ENCODE data around the gene DMKN.

- no peak for TF ChIP-seq EZH2 (IDR thresholded peaks at IDR 0.05; ENCODE audit: low read length, missing control alignments)
- TF ChIP-seq, protein P1, sequence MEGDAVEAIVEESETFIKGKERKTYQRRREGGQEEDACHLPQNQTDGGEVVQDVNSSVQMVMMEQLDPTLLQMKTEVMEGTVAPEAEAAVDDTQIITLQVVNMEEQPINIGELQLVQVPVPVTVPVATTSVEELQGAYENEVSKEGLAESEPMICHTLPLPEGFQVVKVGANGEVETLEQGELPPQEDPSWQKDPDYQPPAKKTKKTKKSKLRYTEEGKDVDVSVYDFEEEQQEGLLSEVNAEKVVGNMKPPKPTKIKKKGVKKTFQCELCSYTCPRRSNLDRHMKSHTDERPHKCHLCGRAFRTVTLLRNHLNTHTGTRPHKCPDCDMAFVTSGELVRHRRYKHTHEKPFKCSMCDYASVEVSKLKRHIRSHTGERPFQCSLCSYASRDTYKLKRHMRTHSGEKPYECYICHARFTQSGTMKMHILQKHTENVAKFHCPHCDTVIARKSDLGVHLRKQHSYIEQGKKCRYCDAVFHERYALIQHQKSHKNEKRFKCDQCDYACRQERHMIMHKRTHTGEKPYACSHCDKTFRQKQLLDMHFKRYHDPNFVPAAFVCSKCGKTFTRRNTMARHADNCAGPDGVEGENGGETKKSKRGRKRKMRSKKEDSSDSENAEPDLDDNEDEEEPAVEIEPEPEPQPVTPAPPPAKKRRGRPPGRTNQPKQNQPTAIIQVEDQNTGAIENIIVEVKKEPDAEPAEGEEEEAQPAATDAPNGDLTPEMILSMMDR (conservative IDR thresholded peaks at IDR 0.05 in 1 of 2, IDR thresholded peaks at IDR 0.05 in 1 of 2; ENCODE audit: low read depth in 1 of 2, low read length in 2 of 2) = no peak
Observed at GRCh38 chr19:35447606-35448469, 65.6 kb downstream of the DMKN start, which contains the start of gene FFAR2.
